ENCODE data around the gene RGS9. TPM values are rescaled to one million over a fixed set of nuclear protein-coding genes. Genes with fewer than 3 reads are reported as not detected.
"Not testable (repeated sequence)": the region's sequence is repeated elsewhere in the genome, so short reads cannot be mapped to it uniquely, and the experiment has no call there.

RGS9 gene
- total RNA-seq, 1 experiment from 2014 or later = 0.57 TPM

- no peak for DNase-seq (ENCODE audit: low read depth)
Measured at GRCh38 chr17:65156185-65156834, 19.1 kb downstream of the RGS9 start.

GRCh38 chr17:65156835-65157565 is 19.8 kb downstream of the RGS9 start:
- DNase-seq (ENCODE audit: low read depth) = no peak

GRCh38 chr17:65158041-65158440 is 20.9 kb downstream of the RGS9 start:
- DNase-seq (ENCODE audit: low read depth) = no peak

- DNase-seq (ENCODE audit: low read depth) = no peak
Measured at GRCh38 chr17:65158622-65159021, 21.5 kb downstream of the RGS9 start.

GRCh38 chr17:65160516-65160915 is 23.3 kb downstream of the RGS9 start:
- no peak for DNase-seq (ENCODE audit: low read depth)

GRCh38 chr17:65163990-65164495 is 26.9 kb downstream of the RGS9 start:
- peak; percentile 37 for DNase-seq (ENCODE audit: low read depth)

GRCh38 chr17:65166787-65167186 is 29.6 kb downstream of the RGS9 start:
- DNase-seq (ENCODE audit: low read depth) = no peak

- no peak for DNase-seq (ENCODE audit: low read depth)
Measured at GRCh38 chr17:65167566-65167965, 30.4 kb downstream of the RGS9 start.

GRCh38 chr17:65169691-65170090 is 32.5 kb downstream of the RGS9 start:
- no peak for DNase-seq (ENCODE audit: low read depth)

- no peak for DNase-seq (ENCODE audit: low read depth)
Measured at GRCh38 chr17:65170839-65171238, 33.7 kb downstream of the RGS9 start.

GRCh38 chr17:65171752-65172151 is 34.6 kb downstream of the RGS9 start:
- DNase-seq (ENCODE audit: low read depth) = no peak

- DNase-seq (ENCODE audit: low read depth) = no peak
Measured at GRCh38 chr17:65172496-65173136, 35.4 kb downstream of the RGS9 start.

GRCh38 chr17:65173284-65173793 is 36.2 kb downstream of the RGS9 start:
- peak; percentile 54 for DNase-seq (ENCODE audit: low read depth)

GRCh38 chr17:65173976-65174683 is 37.0 kb downstream of the RGS9 start:
- no peak for DNase-seq (ENCODE audit: low read depth)

- no peak for DNase-seq (ENCODE audit: low read depth)
Measured at GRCh38 chr17:65174974-65175373, 37.8 kb downstream of the RGS9 start.

GRCh38 chr17:65175952-65176351 is 38.8 kb downstream of the RGS9 start:
- no peak for DNase-seq (ENCODE audit: low read depth)

- no peak for DNase-seq (ENCODE audit: low read depth)
Measured at GRCh38 chr17:65176646-65177409, 39.7 kb downstream of the RGS9 start.

GRCh38 chr17:65177901-65178300 is 40.7 kb downstream of the RGS9 start:
- peak; percentile 18 for DNase-seq (ENCODE audit: low read depth)

GRCh38 chr17:65180276-65180675 is 43.1 kb downstream of the RGS9 start:
- not testable (repeated sequence) for DNase-seq (ENCODE audit: low read depth)

- DNase-seq (ENCODE audit: low read depth) = not testable (repeated sequence)
Measured at GRCh38 chr17:65180752-65181236, 43.6 kb downstream of the RGS9 start.

Data from LHCN-M2 (cell line).